ENCODE measurements around the gene C16orf78. TPM values are rescaled to one million over a fixed set of nuclear protein-coding genes. Genes with fewer than 3 reads are reported as not detected.
A peak's percentile ranks its signal among the peaks of the same experiment; 100 is the strongest.

Gene C16orf78
- total and polyA plus RNA-seq, 2 of the 4 experiments (the other 2 are of a cell fraction), result not detected

DNA sequence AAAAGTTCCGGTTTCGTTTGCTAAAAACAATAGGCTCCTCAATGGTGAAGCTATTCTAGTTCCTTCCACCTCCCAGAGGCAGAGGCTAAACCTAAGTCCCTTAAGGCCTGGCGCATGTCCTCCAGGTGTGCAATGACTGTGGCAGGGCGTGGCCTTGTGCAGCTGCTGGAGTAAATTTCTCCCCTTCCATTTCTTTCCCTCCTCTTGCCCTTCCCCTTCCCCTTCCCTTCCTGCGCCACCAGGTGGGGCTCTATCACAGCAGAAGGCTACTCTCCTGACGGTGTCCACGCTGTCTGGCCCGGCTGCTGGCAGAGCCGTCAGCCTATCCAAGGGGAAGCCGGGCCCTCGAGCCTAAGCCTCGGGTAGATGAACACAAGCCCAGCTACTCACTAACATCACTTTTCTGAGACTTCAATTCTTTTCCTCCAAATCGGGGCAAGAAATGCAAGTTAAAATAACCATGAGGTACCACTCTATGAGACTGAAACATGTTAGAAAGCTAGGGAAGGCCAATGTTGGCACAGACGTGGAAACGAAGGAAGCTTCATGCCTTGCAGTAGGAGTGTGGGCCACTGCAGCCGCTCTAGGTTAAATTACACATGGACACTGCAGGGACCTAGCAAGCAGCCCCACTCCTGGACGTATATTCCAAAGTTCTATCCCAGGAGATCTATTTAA lies 34.4 kb downstream of the C16orf78 start:
- Histone ChIP-seq H2BK120ac (ENCODE audit: low read depth, low read length) (no peak overlapping the region), H3K4ac (ENCODE audit: low read depth, low read length) (no peak overlapping the region), H3K23ac (ENCODE audit: low read depth, low read length) (no peak overlapping the region), H3K79me1 (ENCODE audit: low read depth in 1 of 2, low read length in 2 of 2) (no peaks in the 10 kb centered on the region), H2BK5ac (ENCODE audit: low read depth, low read length, poor library complexity, severe bottlenecking) (no peak overlapping the region), H2BK20ac (ENCODE audit: low read depth, low read length) (no peak overlapping the region), H3K9me1 (ENCODE audit: insufficient read depth, low read length) (no peaks in the 10 kb centered on the region), H3K36me3 (ENCODE audit: control insufficient read depth, insufficient read depth, low read length) (no peaks in the 10 kb centered on the region), H4K91ac (ENCODE audit: insufficient read depth, low read depth, low read length) (no peak overlapping the region), H3K9ac (ENCODE audit: low read depth, low read length) (no peak overlapping the region), H3K4me2 (ENCODE audit: low read depth, low read length) (no peak overlapping the region), H3K4me3 (ENCODE audit: insufficient read depth, low read depth, low read length) (no peak overlapping the region), H3K9me3 (ENCODE audit: control insufficient read depth, insufficient read depth, low read length) (no peaks in the 10 kb centered on the region; the same call in 1 of the 2 replicates), H4K20me1 (ENCODE audit: insufficient read depth, low read length) (no peaks in the 10 kb centered on the region), H2AK9ac (replicated peaks; ENCODE audit: low read depth, low read length, poor library complexity) (no peak overlapping the region), H3K4me1 (ENCODE audit: control insufficient read depth, insufficient read depth, low read length) (no peaks in the 10 kb centered on the region), H4K8ac (ENCODE audit: low read depth in 2 of 2, low read length in 2 of 2) (no peak overlapping the region), H2BK15ac (ENCODE audit: low read depth, low read length) (no peak overlapping the region), H3K27me3 (ENCODE audit: control insufficient read depth, insufficient read depth, low read length) (no peaks in the 10 kb centered on the region), H2AK5ac (ENCODE audit: low read depth, low read length) (no peak overlapping the region), H4K5ac (ENCODE audit: low read depth, low read length) (no peak overlapping the region), H2AFZ (replicated peaks; ENCODE audit: low read length, poor library complexity) (peak overlapping the region; percentile 60), H3K27ac (ENCODE audit: insufficient read depth, low read length) (no peak overlapping the region), H3K56ac (ENCODE audit: extremely low read depth, insufficient read depth, low read length) (no peak overlapping the region), H3K14ac (replicated peaks; ENCODE audit: low read depth, low read length) (no peak overlapping the region), H3K18ac (ENCODE audit: low read depth, low read length) (no peak overlapping the region)
- ChIA-PET CTCF (interaction anchor here (0.8 to 1.1 kb wide), 2 partner anchors 122 to 516 kb away, joined by 3 to 4 read pairs; no protein-coding TSS in a partner anchor), POLR2A (ENCODE audit: unreplicated experiment) (no interaction called here)
- no TSS peak for BruUV-seq (replicated peaks)
- intact Hi-C loops (cut with micrococcal nuclease), result loop anchor here (5.0 kb wide), 1 partner anchor 614 kb away; no protein-coding TSS in a partner anchor
- DNase-seq, result peak; percentile 49
- in situ Hi-C loops (cut with MboI; ENCODE audit: low sequenced_read_pairs), result no loop called here
- 33% methylated on average over 3 of the region's 17 CpGs; no CpG with 5 or more reads in 1 of the 2 experiments for WGBS, 2 experiments (ENCODE audit: extremely low coverage in 2 of 2, insufficient read length in 1 of 2)
- dilution Hi-C loops (cut with HindIII; ENCODE audit: low sequenced_read_pairs, unreplicated experiment), result no loop called here
- ATAC-seq (ENCODE audit: low read depth), result peak; percentile 97
- TF ChIP-seq, protein P1, sequence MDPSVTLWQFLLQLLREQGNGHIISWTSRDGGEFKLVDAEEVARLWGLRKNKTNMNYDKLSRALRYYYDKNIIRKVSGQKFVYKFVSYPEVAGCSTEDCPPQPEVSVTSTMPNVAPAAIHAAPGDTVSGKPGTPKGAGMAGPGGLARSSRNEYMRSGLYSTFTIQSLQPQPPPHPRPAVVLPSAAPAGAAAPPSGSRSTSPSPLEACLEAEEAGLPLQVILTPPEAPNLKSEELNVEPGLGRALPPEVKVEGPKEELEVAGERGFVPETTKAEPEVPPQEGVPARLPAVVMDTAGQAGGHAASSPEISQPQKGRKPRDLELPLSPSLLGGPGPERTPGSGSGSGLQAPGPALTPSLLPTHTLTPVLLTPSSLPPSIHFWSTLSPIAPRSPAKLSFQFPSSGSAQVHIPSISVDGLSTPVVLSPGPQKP (IDR thresholded peaks at IDR 0.05; ENCODE audit: borderline replicate concordance, low read depth, low read length), result no peak
- TF ChIP-seq RAD21 (IDR thresholded peaks at IDR 0.05; ENCODE audit: low read length), result peak; percentile 75
- TF ChIP-seq MXI1 (IDR thresholded peaks at IDR 0.05; ENCODE audit: borderline replicate concordance, low read depth, low read length), result no peak
- TF ChIP-seq BHLHE40 (IDR thresholded peaks at IDR 0.05; ENCODE audit: low read depth, low read length), result no peak
- TF ChIP-seq CHD1 (IDR thresholded peaks at IDR 0.05; ENCODE audit: low read depth, low read length), result no peak
- TF ChIP-seq MAFK (IDR thresholded peaks at IDR 0.05; ENCODE audit: low read depth, low read length), result no peak
- TF ChIP-seq CEBPB (IDR thresholded peaks at IDR 0.05; ENCODE audit: low read depth, low read length), result no peak
- no peak for TF ChIP-seq RCOR1 (IDR thresholded peaks at IDR 0.05; ENCODE audit: insufficient replicate concordance, low read length)
- peak; percentile 47; the same call in 1 of the 2 replicates for TF ChIP-seq SMC3 (IDR thresholded peaks at IDR 0.05; ENCODE audit: low read depth, low read length)
- TF ChIP-seq, protein P2, sequence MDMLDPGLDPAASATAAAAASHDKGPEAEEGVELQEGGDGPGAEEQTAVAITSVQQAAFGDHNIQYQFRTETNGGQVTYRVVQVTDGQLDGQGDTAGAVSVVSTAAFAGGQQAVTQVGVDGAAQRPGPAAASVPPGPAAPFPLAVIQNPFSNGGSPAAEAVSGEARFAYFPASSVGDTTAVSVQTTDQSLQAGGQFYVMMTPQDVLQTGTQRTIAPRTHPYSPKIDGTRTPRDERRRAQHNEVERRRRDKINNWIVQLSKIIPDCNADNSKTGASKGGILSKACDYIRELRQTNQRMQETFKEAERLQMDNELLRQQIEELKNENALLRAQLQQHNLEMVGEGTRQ (IDR thresholded peaks at IDR 0.05; ENCODE audit: low read depth, low read length), result no peak
- no peak for TF ChIP-seq FOS (IDR thresholded peaks at IDR 0.05; ENCODE audit: low read depth, low read length)
- TF ChIP-seq, protein P3, sequence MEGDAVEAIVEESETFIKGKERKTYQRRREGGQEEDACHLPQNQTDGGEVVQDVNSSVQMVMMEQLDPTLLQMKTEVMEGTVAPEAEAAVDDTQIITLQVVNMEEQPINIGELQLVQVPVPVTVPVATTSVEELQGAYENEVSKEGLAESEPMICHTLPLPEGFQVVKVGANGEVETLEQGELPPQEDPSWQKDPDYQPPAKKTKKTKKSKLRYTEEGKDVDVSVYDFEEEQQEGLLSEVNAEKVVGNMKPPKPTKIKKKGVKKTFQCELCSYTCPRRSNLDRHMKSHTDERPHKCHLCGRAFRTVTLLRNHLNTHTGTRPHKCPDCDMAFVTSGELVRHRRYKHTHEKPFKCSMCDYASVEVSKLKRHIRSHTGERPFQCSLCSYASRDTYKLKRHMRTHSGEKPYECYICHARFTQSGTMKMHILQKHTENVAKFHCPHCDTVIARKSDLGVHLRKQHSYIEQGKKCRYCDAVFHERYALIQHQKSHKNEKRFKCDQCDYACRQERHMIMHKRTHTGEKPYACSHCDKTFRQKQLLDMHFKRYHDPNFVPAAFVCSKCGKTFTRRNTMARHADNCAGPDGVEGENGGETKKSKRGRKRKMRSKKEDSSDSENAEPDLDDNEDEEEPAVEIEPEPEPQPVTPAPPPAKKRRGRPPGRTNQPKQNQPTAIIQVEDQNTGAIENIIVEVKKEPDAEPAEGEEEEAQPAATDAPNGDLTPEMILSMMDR (conservative IDR thresholded peaks at IDR 0.05; ENCODE audit: low read depth, low read length), result peak; percentile 76
- TF ChIP-seq RFX5 (IDR thresholded peaks at IDR 0.05; ENCODE audit: low read depth, low read length), result no peak
- no peak for TF ChIP-seq NFE2L2 (IDR thresholded peaks at IDR 0.05; ENCODE audit: low read depth, low read length)
